Measurements from ENCODE around the gene FGG. TPM values are rescaled to one million over a fixed set of nuclear protein-coding genes. Genes with fewer than 3 reads are reported as not detected.

Gene FGG
- total RNA-seq, 2 experiments from 2014 or later = not detected

- H3K4me1 Mint-ChIP-seq = peaks cover 9% of the 10 kb centered on the region
- no peaks in the 10 kb centered on the region for H3K36me3 Mint-ChIP-seq
- no peak overlapping the region for H3K4me3 Mint-ChIP-seq
- DNase-seq = peak; percentile 46
- peaks cover 2% of the 10 kb centered on the region for H3K27me3 Mint-ChIP-seq
- H3K9me3 Mint-ChIP-seq = no peaks in the 10 kb centered on the region
- no peak overlapping the region for H3K27ac Mint-ChIP-seq
Measured at GRCh38 chr4:154618708-154619315, 6.4 kb upstream of the FGG start.

GRCh38 chr4:154617820-154618317 is 5.4 kb upstream of the FGG start:
- no peak for DNase-seq
- Mint-ChIP-seq H3K27ac (no peak overlapping the region), H3K27me3 (peaks cover 5% of the 10 kb centered on the region), H3K4me3 (no peak overlapping the region), H3K9me3 (no peaks in the 10 kb centered on the region), H3K4me1 (peaks cover 9% of the 10 kb centered on the region), H3K36me3 (no peaks in the 10 kb centered on the region)

GRCh38 chr4:154616731-154617130 is 4.3 kb upstream of the FGG start:
- H3K27me3 Mint-ChIP-seq = peaks cover 5% of the 10 kb centered on the region
- no peak for DNase-seq
- H3K4me3 Mint-ChIP-seq = no peak overlapping the region
- no peak overlapping the region for H3K27ac Mint-ChIP-seq
- peaks cover 9% of the 10 kb centered on the region for H3K4me1 Mint-ChIP-seq
- no peaks in the 10 kb centered on the region for H3K36me3 Mint-ChIP-seq
- no peaks in the 10 kb centered on the region for H3K9me3 Mint-ChIP-seq

- Mint-ChIP-seq H3K27me3 (peaks cover 10% of the 10 kb centered on the region), H3K9me3 (no peaks in the 10 kb centered on the region), H3K36me3 (no peaks in the 10 kb centered on the region), H3K27ac (no peak overlapping the region), H3K4me3 (no peak overlapping the region), H3K4me1 (peaks cover 9% of the 10 kb centered on the region)
- DNase-seq = no peak
Measured at GRCh38 chr4:154616287-154616686, 3.8 kb upstream of the FGG start.

- peaks cover 19% of the 10 kb centered on the region for H3K27me3 Mint-ChIP-seq
- DNase-seq = no peak
Measured at GRCh38 chr4:154615211-154615610, 2.8 kb upstream of the FGG start.

GRCh38 chr4:154614306-154614705 is 1.9 kb upstream of the FGG start:
- H3K4me1 Mint-ChIP-seq = peaks cover 9% of the 10 kb centered on the region
- DNase-seq = no peak
- no peaks in the 10 kb centered on the region for H3K36me3 Mint-ChIP-seq
- peaks cover 20% of the 10 kb centered on the region for H3K27me3 Mint-ChIP-seq
- no peaks in the 10 kb centered on the region for H3K9me3 Mint-ChIP-seq
- H3K4me3 Mint-ChIP-seq = no peak overlapping the region
- no peak overlapping the region for H3K27ac Mint-ChIP-seq

More at GRCh38 chr4:154615211-154615610, 2.8 kb upstream of the FGG start:
- Mint-ChIP-seq H3K27ac (no peak overlapping the region), H3K4me1 (peaks cover 9% of the 10 kb centered on the region), H3K4me3 (no peak overlapping the region), H3K9me3 (no peaks in the 10 kb centered on the region), H3K36me3 (no peaks in the 10 kb centered on the region)

- Mint-ChIP-seq H3K4me3 (no peak overlapping the region), H3K27ac (no peak overlapping the region), H3K4me1 (peaks cover 6% of the 10 kb centered on the region), H3K27me3 (peaks cover 31% of the 10 kb centered on the region), H3K9me3 (no peaks in the 10 kb centered on the region), H3K36me3 (no peaks in the 10 kb centered on the region)
- no peak for DNase-seq
Measured at GRCh38 chr4:154611833-154612232, 623 bp downstream of the FGG start.

- no peak for DNase-seq
- Mint-ChIP-seq H3K27me3 (peaks cover 31% of the 10 kb centered on the region), H3K4me1 (no peaks in the 10 kb centered on the region), H3K36me3 (no peaks in the 10 kb centered on the region), H3K4me3 (no peak overlapping the region), H3K9me3 (no peaks in the 10 kb centered on the region), H3K27ac (no peak overlapping the region)
Measured at GRCh38 chr4:154610582-154610981, 1.9 kb downstream of the FGG start.

GRCh38 chr4:154609532-154609931 is 2.9 kb downstream of the FGG start:
- H3K27me3 Mint-ChIP-seq = peaks cover 34% of the 10 kb centered on the region
- no peaks in the 10 kb centered on the region for H3K9me3 Mint-ChIP-seq
- no peaks in the 10 kb centered on the region for H3K4me1 Mint-ChIP-seq
- H3K27ac Mint-ChIP-seq = no peak overlapping the region
- DNase-seq = no peak
- H3K4me3 Mint-ChIP-seq = no peak overlapping the region
- no peaks in the 10 kb centered on the region for H3K36me3 Mint-ChIP-seq

- DNase-seq = no peak
- Mint-ChIP-seq H3K36me3 (no peaks in the 10 kb centered on the region), H3K4me1 (no peaks in the 10 kb centered on the region), H3K4me3 (no peak overlapping the region), H3K27ac (no peak overlapping the region), H3K27me3 (peaks cover 31% of the 10 kb centered on the region), H3K9me3 (no peaks in the 10 kb centered on the region)
Measured at GRCh38 chr4:154608361-154609252, 3.8 kb downstream of the FGG start.

GRCh38 chr4:154606728-154607723 is 5.4 kb downstream of the FGG start:
- DNase-seq = no peak
- Mint-ChIP-seq H3K4me1 (no peaks in the 10 kb centered on the region), H3K36me3 (no peaks in the 10 kb centered on the region), H3K27me3 (peaks cover 36% of the 10 kb centered on the region), H3K4me3 (no peak overlapping the region), H3K9me3 (no peaks in the 10 kb centered on the region), H3K27ac (no peak overlapping the region)

- H3K27me3 Mint-ChIP-seq = peaks cover 34% of the 10 kb centered on the region
- H3K4me1 Mint-ChIP-seq = no peaks in the 10 kb centered on the region
- H3K9me3 Mint-ChIP-seq = no peaks in the 10 kb centered on the region
- DNase-seq = no peak
- H3K36me3 Mint-ChIP-seq = no peaks in the 10 kb centered on the region
- H3K4me3 Mint-ChIP-seq = no peak overlapping the region
- no peak overlapping the region for H3K27ac Mint-ChIP-seq
Measured at GRCh38 chr4:154604696-154605200, 7.7 kb downstream of the FGG start.

GRCh38 chr4:154603033-154603943 is 9.2 kb downstream of the FGG start:
- no peak for DNase-seq
- no peaks in the 10 kb centered on the region for H3K4me1 Mint-ChIP-seq
- H3K9me3 Mint-ChIP-seq = no peaks in the 10 kb centered on the region
- H3K36me3 Mint-ChIP-seq = no peaks in the 10 kb centered on the region
- no peak overlapping the region for H3K27ac Mint-ChIP-seq
- peaks cover 25% of the 10 kb centered on the region for H3K27me3 Mint-ChIP-seq
- H3K4me3 Mint-ChIP-seq = no peak overlapping the region

Data from activated naive CD8-positive, alpha-beta T cell treated with anti-CD3 and anti-CD28 coated beads for 36 hours (primary cell).